HCT116 (cell line): Measurements from ENCODE around the gene MCF2L.

ENCODE experiments used
- CEBPB ChIP-seq: IDR thresholded peaks from 2 replicates; pipeline ENCODE4 v1.6.1; 2012; ENCODE audit warnings: low read depth
- ELF1 ChIP-seq: IDR thresholded peaks from 2 replicates; pipeline ENCODE4 v1.6.1; 2012; ENCODE audit warnings: low read depth, borderline replicate concordance
- EZH2 ChIP-seq: fragments of 200-600 bp; sonication (generic); IDR thresholded peaks from 2 replicates; pipeline ENCODE4 v1.6.1; 2017; ENCODE audit warnings: antibody characterized with exemption, mixed run types
- EZH2phosphoT487 ChIP-seq: fragments of 200-600 bp; IDR thresholded peaks from 2 replicates; pipeline ENCODE4 v1.6.1; 2018; ENCODE audit warnings: antibody characterized with exemption, borderline replicate concordance
- FOSL1 ChIP-seq: IDR thresholded peaks from 2 replicates; pipeline ENCODE4 v1.6.1; 2012; ENCODE audit warnings: low read depth
- POLR2A ChIP-seq: IDR thresholded peaks from 2 replicates; pipeline ENCODE4 v1.7.0; 2011; ENCODE audit warnings: borderline replicate concordance; ENCODE audit not compliant: insufficient read depth, insufficient read length; ENCODE audit errors: extremely low read depth
- POLR2AphosphoS5 ChIP-seq: IDR thresholded peaks from 2 replicates; pipeline ENCODE4 v1.6.1; 2011; ENCODE audit warnings: mild to moderate bottlenecking, low read depth, low read length, moderate library complexity
- RAD21 ChIP-seq: IDR thresholded peaks from 2 replicates; pipeline ENCODE4 v1.6.1; 2012; ENCODE audit warnings: low read depth, mild to moderate bottlenecking
- SP1 ChIP-seq: IDR thresholded peaks from 2 replicates; pipeline ENCODE4 v1.6.1; 2012; ENCODE audit warnings: low read depth
- TF ChIP-seq, protein P1 (sequence below), 3 experiments: fragments of 200-600 bp in 1 of 3; sonication (generic) in 1 of 3; IDR thresholded peaks in 2 of 3; conservative IDR thresholded peaks in 1 of 3; 2 replicates each; pipeline ENCODE4 v1.5.1; 2012 to 2017; ENCODE audit warnings: low read depth in 2 of 3, low read length in 2 of 3, antibody characterized with exemption in 1 of 3, borderline replicate concordance in 1 of 3, control low read depth in 1 of 3, mild to moderate bottlenecking in 1 of 3, mixed read lengths in 1 of 3, mixed run types in 1 of 3, moderate library complexity in 1 of 3; ENCODE audit not compliant: insufficient read depth in 1 of 3
- TF ChIP-seq, protein P2 (sequence below): IDR thresholded peaks from 2 replicates; pipeline ENCODE4 v1.6.1; 2012
- TF ChIP-seq, protein P3 (sequence below): IDR thresholded peaks from 2 replicates; pipeline ENCODE4 v1.6.1; 2012; ENCODE audit warnings: low read depth
- TF ChIP-seq, protein P4 (sequence below): IDR thresholded peaks from 2 replicates; pipeline ENCODE4 v1.6.1; 2012

DNA sequence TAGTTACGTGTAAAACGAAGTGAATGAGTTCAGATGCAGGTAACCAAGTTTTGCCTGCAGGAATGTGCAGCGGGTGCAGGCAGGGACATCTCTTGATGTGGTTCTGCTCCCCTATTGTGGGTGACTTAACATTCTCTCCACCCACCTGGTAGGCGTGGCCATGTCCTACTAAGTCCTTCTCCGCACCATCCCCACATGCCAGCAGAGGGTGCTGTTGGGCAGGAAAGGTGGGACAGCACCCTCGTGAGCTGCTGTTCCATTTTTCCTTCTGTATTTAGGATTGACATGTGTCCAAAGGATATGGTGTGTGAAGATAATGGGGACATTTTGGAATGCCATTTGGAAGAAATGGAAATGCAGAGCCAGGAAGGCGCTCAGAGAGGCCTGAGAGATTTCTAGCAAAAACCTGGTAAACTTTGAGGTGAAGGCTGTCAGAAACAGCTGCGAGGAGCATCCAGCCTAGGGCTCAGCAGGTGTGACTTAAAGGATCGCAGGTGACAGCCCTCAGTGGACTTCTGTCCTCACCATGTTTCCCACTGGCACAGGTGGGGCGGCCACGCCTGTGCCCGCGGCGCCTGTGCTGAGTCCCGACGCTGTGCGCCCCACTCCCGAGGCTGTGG, 26.2 kb upstream of the MCF2L start:
- TF ChIP-seq, protein P1, sequence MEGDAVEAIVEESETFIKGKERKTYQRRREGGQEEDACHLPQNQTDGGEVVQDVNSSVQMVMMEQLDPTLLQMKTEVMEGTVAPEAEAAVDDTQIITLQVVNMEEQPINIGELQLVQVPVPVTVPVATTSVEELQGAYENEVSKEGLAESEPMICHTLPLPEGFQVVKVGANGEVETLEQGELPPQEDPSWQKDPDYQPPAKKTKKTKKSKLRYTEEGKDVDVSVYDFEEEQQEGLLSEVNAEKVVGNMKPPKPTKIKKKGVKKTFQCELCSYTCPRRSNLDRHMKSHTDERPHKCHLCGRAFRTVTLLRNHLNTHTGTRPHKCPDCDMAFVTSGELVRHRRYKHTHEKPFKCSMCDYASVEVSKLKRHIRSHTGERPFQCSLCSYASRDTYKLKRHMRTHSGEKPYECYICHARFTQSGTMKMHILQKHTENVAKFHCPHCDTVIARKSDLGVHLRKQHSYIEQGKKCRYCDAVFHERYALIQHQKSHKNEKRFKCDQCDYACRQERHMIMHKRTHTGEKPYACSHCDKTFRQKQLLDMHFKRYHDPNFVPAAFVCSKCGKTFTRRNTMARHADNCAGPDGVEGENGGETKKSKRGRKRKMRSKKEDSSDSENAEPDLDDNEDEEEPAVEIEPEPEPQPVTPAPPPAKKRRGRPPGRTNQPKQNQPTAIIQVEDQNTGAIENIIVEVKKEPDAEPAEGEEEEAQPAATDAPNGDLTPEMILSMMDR (IDR thresholded peaks at IDR 0.05 in 2 of 3, conservative IDR thresholded peaks at IDR 0.05 in 1 of 3; ENCODE audit: borderline replicate concordance in 1 of 3, insufficient read depth in 1 of 3, low read depth in 2 of 3, low read length in 2 of 3), result peak; percentile 92 to 98 (median 97)
- TF ChIP-seq, protein P2, sequence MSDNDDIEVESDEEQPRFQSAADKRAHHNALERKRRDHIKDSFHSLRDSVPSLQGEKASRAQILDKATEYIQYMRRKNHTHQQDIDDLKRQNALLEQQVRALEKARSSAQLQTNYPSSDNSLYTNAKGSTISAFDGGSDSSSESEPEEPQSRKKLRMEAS, result peak; percentile 73
- TF ChIP-seq SP1, result no peak
- peak; percentile 95 for TF ChIP-seq RAD21
- TF ChIP-seq, protein P3, sequence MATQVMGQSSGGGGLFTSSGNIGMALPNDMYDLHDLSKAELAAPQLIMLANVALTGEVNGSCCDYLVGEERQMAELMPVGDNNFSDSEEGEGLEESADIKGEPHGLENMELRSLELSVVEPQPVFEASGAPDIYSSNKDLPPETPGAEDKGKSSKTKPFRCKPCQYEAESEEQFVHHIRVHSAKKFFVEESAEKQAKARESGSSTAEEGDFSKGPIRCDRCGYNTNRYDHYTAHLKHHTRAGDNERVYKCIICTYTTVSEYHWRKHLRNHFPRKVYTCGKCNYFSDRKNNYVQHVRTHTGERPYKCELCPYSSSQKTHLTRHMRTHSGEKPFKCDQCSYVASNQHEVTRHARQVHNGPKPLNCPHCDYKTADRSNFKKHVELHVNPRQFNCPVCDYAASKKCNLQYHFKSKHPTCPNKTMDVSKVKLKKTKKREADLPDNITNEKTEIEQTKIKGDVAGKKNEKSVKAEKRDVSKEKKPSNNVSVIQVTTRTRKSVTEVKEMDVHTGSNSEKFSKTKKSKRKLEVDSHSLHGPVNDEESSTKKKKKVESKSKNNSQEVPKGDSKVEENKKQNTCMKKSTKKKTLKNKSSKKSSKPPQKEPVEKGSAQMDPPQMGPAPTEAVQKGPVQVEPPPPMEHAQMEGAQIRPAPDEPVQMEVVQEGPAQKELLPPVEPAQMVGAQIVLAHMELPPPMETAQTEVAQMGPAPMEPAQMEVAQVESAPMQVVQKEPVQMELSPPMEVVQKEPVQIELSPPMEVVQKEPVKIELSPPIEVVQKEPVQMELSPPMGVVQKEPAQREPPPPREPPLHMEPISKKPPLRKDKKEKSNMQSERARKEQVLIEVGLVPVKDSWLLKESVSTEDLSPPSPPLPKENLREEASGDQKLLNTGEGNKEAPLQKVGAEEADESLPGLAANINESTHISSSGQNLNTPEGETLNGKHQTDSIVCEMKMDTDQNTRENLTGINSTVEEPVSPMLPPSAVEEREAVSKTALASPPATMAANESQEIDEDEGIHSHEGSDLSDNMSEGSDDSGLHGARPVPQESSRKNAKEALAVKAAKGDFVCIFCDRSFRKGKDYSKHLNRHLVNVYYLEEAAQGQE, result no peak
- TF ChIP-seq POLR2A, result no peak
- no peak for TF ChIP-seq EZH2
- no peak for TF ChIP-seq EZH2phosphoT487
- no peak for TF ChIP-seq CEBPB
- TF ChIP-seq, protein P4, sequence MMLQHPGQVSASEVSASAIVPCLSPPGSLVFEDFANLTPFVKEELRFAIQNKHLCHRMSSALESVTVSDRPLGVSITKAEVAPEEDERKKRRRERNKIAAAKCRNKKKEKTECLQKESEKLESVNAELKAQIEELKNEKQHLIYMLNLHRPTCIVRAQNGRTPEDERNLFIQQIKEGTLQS, result no peak
- TF ChIP-seq POLR2AphosphoS5, result no peak
- no peak for TF ChIP-seq FOSL1
- TF ChIP-seq ELF1, result no peak
